Myocyte (in vitro differentiated cells): ENCODE results near the gene UQCRQ. TPM values are rescaled to one million over a fixed set of nuclear protein-coding genes. Genes with fewer than 3 reads are reported as not detected.
"Not testable (repeated sequence)": the region's sequence is repeated elsewhere in the genome, so short reads cannot be mapped to it uniquely, and the experiment has no call there.

Source experiments
- DNase-seq: peaks from one replicate; pipeline ENCODE4 v3.0.0-alpha.2; 2012; ENCODE audit warnings: low read depth
- total RNA-seq: library from RNA; depleted of rRNA; stranded (reverse); fragments of >200 nt; gene quantifications from 2 replicates; pipeline ENCODE4 v1.2.3, GENCODE V29; 2014

Gene UQCRQ
- total RNA-seq, 1 donor from 2014 or later = 99.8 TPM

GRCh38 chr5:132831095-132831860, 35.2 kb upstream of the UQCRQ start:
- DNase-seq = no peak

- no peak for DNase-seq
Observed at GRCh38 chr5:132832612-132833011, 33.8 kb upstream of the UQCRQ start.

- DNase-seq = no peak
Observed at GRCh38 chr5:132834057-132834456, 32.4 kb upstream of the UQCRQ start.

- no peak for DNase-seq
Observed at GRCh38 chr5:132836852-132837251, 29.6 kb upstream of the UQCRQ start.

GRCh38 chr5:132837868-132838267, 28.6 kb upstream of the UQCRQ start:
- no peak for DNase-seq

- DNase-seq = no peak
Observed at GRCh38 chr5:132838516-132839282, 27.7 kb upstream of the UQCRQ start.

- DNase-seq = no peak
Observed at GRCh38 chr5:132839426-132840301, 26.8 kb upstream of the UQCRQ start.

GRCh38 chr5:132840313-132840712, 26.1 kb upstream of the UQCRQ start:
- no peak for DNase-seq

GRCh38 chr5:132840896-132841295, 25.5 kb upstream of the UQCRQ start:
- no peak for DNase-seq

- peak; percentile 26 for DNase-seq
Observed at GRCh38 chr5:132841305-132841704, 25.1 kb upstream of the UQCRQ start.

- DNase-seq = no peak
Observed at GRCh38 chr5:132848270-132848669, 18.2 kb upstream of the UQCRQ start.

GRCh38 chr5:132849347-132849746, 17.1 kb upstream of the UQCRQ start:
- no peak for DNase-seq

GRCh38 chr5:132850066-132850465, 16.4 kb upstream of the UQCRQ start:
- DNase-seq = peak; percentile 56

- no peak for DNase-seq
Observed at GRCh38 chr5:132853323-132853722, 13.1 kb upstream of the UQCRQ start.

GRCh38 chr5:132853790-132854189, 12.7 kb upstream of the UQCRQ start:
- no peak for DNase-seq

GRCh38 chr5:132854301-132854700, 12.1 kb upstream of the UQCRQ start:
- DNase-seq = no peak

- not testable (repeated sequence) for DNase-seq
Observed at GRCh38 chr5:132854992-132855391, 11.4 kb upstream of the UQCRQ start.

- no peak for DNase-seq
Observed at GRCh38 chr5:132856011-132856410, 10.4 kb upstream of the UQCRQ start.

GRCh38 chr5:132859889-132860437, 6.5 kb upstream of the UQCRQ start:
- DNase-seq = no peak

- no peak for DNase-seq
Observed at GRCh38 chr5:132860742-132861141, 5.7 kb upstream of the UQCRQ start.

GRCh38 chr5:132865668-132866341, 637 bp upstream of the UQCRQ start:
- no peak for DNase-seq
